ENCODE results near the gene RFX2. TPM values are rescaled to one million over a fixed set of nuclear protein-coding genes. Genes with fewer than 3 reads are reported as not detected.
"Not testable (repeated sequence)": the region's sequence is repeated elsewhere in the genome, so short reads cannot be mapped to it uniquely, and the experiment has no call there.

The RFX2 gene
- total RNA-seq, 4 donors from 2014 or later = 8.1 to 93.0 (median 20.4) TPM

DNA sequence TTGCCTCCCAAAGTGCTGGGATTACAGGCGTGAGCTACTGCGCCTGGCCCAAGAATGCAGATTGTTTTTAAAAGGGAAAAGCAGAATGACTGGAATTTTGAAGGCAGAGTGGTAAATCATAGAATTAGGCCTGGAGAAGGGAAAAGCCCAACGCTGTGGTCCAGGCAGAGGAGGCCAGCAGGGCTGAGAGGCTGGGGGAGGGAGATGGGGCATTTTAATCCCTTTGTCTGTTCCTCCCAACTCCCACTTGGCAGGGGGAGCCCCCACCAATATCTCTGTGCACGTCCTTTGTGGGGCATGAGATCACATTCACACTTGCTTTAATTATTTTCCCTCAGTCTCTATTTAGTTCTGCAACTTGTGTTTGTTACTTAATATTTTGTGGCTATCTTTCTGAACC lies 77.9 kb downstream of the RFX2 start:
- TF ChIP-seq, protein P1, sequence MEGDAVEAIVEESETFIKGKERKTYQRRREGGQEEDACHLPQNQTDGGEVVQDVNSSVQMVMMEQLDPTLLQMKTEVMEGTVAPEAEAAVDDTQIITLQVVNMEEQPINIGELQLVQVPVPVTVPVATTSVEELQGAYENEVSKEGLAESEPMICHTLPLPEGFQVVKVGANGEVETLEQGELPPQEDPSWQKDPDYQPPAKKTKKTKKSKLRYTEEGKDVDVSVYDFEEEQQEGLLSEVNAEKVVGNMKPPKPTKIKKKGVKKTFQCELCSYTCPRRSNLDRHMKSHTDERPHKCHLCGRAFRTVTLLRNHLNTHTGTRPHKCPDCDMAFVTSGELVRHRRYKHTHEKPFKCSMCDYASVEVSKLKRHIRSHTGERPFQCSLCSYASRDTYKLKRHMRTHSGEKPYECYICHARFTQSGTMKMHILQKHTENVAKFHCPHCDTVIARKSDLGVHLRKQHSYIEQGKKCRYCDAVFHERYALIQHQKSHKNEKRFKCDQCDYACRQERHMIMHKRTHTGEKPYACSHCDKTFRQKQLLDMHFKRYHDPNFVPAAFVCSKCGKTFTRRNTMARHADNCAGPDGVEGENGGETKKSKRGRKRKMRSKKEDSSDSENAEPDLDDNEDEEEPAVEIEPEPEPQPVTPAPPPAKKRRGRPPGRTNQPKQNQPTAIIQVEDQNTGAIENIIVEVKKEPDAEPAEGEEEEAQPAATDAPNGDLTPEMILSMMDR (IDR thresholded peaks at IDR 0.05) = no peak
- ATAC-seq (ENCODE audit: low FRiP score) (no peak), DNase-seq (ENCODE audit: low spot score) (no peak)

DNA sequence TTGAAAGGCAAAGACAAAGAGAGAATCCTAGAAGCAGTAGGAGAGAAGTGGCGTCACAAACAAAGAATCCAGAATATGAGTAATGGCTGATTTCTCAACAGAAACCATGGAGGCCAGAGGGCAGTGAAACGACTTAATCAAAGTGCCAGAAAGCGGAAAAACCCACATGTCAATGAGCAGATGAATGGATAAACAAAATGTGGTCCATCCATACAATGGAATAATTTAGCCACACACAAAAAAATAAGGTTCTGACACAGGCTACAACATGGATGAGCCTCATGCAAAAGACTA lies 80.1 kb downstream of the RFX2 start:
- DNase-seq (ENCODE audit: low spot score) = no peak
- TF ChIP-seq, protein P1 (IDR thresholded peaks at IDR 0.05) = no peak
- ATAC-seq (ENCODE audit: low FRiP score) = peak; percentile 62

GRCh38 chr19:6026390-6027227 lies 83.7 kb downstream of the RFX2 start:
- DNase-seq (ENCODE audit: low spot score) = no peak

DNA sequence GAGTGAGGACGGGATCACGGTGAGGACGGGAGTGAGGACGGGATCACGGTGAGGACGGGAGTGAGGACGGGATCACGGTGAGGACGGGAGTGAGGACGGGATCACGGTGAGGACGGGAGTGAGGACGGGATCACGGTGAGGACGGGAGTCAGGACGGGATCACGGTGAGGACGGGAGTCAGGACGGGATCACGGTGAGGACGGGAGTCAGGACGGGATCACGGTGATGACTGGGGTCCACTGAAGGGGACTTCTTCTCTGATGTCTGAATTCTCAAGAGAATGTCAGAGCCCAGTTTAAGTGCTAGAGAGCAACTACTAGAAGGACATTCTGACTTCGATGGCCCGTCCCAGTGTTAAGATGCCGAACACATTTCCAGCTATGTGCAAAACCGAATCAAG lies 85.5 kb downstream of the RFX2 start:
- DNase-seq (ENCODE audit: low spot score); ATAC-seq (ENCODE audit: low FRiP score): not testable (repeated sequence)

More at GRCh38 chr19:6026390-6027227, 83.7 kb downstream of the RFX2 start:
- no peak for ATAC-seq (ENCODE audit: low FRiP score)
- TF ChIP-seq, protein P1 (IDR thresholded peaks at IDR 0.05) = no peak

DNA sequence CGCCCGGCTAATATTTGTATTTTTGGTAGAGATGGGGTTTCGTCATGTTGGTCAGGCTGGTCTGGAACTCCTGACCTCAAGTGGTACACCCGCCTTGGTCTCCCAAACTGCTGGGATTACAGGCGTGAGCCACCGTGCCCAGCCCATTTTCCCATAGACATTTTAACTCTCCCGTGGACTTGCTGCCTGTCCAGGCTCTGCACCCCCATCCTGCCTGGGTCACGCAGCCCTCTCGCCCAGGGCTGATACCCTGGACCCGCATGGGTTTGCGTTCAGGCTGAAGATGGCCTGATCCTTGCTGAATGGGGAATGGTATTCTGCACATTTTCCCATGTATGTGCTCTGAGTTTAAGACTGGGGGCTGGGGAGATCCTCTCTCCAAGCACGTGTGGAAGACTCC lies 86.4 kb downstream of the RFX2 start:
- DNase-seq (ENCODE audit: low spot score) (no peak), ATAC-seq (ENCODE audit: low FRiP score) (no peak)
- TF ChIP-seq, protein P1 (IDR thresholded peaks at IDR 0.05) = no peak

- ATAC-seq (ENCODE audit: low FRiP score) (no peak), DNase-seq (ENCODE audit: low spot score) (no peak)
- TF ChIP-seq, protein P1 (IDR thresholded peaks at IDR 0.05) = no peak
These were observed 87.1 kb downstream of the RFX2 start for GRCh38 chr19:6023085-6023682.

DNA sequence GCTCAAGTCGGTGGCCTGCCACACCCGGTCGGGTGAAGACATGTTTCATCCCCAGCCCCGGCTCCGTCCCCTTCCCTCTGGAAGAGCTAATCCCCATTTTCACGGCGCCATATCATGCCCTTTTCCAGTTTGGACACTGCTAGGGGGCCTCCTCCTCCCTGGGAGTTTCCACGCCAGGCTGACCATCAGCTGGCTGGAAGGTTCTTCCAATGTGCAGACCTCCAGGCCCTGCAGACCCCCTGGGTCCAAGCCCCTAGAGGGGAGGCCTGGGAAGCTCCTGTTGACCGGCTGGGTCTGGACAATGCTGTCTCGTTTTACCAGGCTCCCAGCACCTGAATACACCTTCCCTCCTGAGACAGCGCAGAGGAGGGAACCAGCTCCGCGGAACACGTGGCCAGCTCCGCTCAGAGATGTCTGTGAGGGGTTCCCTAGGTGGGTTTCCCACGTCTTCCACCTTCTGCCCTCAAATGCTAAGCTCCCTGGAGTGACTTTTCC lies 87.7 kb downstream of the RFX2 start:
- TF ChIP-seq, protein P1 (IDR thresholded peaks at IDR 0.05) = no peak
- DNase-seq (ENCODE audit: low spot score) (no peak), ATAC-seq (ENCODE audit: low FRiP score) (no peak)

Measured in omental fat pad (tissue), 4 donors.